ENCODE results near the gene PTMA. TPM values are rescaled to one million over a fixed set of nuclear protein-coding genes. Genes with fewer than 3 reads are reported as not detected.

PTMA gene
- total and polyA plus RNA-seq, 9 of the 15 experiments (the other 6 are each of a cell fraction or from before 2014, with no cell fraction given) = 429 to 2,322 (median 1,578) TPM

DNA sequence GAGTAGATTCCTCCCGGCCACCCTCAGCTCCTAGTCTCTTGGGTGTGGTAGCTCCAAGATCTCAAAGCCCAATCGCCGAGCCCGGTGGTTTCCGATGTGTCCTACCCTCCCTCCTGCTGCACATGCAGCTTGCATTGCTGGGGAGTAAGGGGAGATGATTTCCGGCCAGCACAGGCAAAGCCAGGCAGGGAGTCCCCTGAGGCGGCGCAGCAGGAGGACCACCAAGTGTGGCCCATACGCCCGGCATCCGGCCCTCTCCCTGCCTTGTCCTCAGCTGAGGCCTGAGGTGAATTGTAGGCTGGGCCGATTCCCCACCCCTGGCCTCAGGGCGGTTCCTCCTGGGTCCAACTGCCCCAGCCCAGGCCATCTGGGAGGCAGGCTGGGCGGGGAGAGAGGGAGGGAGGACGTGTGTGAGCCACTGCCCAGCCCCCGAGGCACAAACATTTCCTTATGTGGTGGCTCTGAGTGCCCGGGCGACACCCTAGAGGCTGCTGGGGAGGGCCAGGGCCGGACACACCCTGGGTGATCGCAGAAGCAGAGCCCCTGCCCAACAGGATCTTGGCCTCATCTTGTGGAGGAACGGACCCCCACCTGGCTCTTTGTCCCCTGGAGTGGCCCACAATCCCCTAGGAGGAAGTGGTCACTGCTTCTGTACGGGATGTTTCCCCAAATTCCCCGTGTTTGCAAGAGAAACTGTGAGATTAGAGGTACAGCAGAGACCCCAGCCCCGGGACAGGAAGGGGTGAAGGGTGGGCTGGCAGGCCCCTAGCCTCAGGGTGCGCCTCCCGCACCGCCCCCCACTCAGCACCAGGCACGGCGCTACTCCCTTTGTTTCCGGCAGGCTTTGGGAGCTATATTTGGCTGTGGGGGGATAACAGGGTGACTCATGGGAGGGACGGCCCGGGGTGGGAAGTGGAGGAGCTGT is 41.9 kb upstream of the PTMA start (continued):
- TF ChIP-seq, protein P1, sequence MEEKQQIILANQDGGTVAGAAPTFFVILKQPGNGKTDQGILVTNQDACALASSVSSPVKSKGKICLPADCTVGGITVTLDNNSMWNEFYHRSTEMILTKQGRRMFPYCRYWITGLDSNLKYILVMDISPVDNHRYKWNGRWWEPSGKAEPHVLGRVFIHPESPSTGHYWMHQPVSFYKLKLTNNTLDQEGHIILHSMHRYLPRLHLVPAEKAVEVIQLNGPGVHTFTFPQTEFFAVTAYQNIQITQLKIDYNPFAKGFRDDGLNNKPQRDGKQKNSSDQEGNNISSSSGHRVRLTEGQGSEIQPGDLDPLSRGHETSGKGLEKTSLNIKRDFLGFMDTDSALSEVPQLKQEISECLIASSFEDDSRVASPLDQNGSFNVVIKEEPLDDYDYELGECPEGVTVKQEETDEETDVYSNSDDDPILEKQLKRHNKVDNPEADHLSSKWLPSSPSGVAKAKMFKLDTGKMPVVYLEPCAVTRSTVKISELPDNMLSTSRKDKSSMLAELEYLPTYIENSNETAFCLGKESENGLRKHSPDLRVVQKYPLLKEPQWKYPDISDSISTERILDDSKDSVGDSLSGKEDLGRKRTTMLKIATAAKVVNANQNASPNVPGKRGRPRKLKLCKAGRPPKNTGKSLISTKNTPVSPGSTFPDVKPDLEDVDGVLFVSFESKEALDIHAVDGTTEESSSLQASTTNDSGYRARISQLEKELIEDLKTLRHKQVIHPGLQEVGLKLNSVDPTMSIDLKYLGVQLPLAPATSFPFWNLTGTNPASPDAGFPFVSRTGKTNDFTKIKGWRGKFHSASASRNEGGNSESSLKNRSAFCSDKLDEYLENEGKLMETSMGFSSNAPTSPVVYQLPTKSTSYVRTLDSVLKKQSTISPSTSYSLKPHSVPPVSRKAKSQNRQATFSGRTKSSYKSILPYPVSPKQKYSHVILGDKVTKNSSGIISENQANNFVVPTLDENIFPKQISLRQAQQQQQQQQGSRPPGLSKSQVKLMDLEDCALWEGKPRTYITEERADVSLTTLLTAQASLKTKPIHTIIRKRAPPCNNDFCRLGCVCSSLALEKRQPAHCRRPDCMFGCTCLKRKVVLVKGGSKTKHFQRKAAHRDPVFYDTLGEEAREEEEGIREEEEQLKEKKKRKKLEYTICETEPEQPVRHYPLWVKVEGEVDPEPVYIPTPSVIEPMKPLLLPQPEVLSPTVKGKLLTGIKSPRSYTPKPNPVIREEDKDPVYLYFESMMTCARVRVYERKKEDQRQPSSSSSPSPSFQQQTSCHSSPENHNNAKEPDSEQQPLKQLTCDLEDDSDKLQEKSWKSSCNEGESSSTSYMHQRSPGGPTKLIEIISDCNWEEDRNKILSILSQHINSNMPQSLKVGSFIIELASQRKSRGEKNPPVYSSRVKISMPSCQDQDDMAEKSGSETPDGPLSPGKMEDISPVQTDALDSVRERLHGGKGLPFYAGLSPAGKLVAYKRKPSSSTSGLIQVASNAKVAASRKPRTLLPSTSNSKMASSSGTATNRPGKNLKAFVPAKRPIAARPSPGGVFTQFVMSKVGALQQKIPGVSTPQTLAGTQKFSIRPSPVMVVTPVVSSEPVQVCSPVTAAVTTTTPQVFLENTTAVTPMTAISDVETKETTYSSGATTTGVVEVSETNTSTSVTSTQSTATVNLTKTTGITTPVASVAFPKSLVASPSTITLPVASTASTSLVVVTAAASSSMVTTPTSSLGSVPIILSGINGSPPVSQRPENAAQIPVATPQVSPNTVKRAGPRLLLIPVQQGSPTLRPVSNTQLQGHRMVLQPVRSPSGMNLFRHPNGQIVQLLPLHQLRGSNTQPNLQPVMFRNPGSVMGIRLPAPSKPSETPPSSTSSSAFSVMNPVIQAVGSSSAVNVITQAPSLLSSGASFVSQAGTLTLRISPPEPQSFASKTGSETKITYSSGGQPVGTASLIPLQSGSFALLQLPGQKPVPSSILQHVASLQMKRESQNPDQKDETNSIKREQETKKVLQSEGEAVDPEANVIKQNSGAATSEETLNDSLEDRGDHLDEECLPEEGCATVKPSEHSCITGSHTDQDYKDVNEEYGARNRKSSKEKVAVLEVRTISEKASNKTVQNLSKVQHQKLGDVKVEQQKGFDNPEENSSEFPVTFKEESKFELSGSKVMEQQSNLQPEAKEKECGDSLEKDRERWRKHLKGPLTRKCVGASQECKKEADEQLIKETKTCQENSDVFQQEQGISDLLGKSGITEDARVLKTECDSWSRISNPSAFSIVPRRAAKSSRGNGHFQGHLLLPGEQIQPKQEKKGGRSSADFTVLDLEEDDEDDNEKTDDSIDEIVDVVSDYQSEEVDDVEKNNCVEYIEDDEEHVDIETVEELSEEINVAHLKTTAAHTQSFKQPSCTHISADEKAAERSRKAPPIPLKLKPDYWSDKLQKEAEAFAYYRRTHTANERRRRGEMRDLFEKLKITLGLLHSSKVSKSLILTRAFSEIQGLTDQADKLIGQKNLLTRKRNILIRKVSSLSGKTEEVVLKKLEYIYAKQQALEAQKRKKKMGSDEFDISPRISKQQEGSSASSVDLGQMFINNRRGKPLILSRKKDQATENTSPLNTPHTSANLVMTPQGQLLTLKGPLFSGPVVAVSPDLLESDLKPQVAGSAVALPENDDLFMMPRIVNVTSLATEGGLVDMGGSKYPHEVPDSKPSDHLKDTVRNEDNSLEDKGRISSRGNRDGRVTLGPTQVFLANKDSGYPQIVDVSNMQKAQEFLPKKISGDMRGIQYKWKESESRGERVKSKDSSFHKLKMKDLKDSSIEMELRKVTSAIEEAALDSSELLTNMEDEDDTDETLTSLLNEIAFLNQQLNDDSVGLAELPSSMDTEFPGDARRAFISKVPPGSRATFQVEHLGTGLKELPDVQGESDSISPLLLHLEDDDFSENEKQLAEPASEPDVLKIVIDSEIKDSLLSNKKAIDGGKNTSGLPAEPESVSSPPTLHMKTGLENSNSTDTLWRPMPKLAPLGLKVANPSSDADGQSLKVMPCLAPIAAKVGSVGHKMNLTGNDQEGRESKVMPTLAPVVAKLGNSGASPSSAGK (IDR thresholded peaks at IDR 0.05) = peak; percentile 70
- TF ChIP-seq REST (IDR thresholded peaks at IDR 0.05; ENCODE audit: borderline replicate concordance) (peak; percentile 92), REST (CRISPR knock-in tag; IDR thresholded peaks at IDR 0.05; ENCODE audit: low read depth) (no peak)
- TF ChIP-seq, protein P2, sequence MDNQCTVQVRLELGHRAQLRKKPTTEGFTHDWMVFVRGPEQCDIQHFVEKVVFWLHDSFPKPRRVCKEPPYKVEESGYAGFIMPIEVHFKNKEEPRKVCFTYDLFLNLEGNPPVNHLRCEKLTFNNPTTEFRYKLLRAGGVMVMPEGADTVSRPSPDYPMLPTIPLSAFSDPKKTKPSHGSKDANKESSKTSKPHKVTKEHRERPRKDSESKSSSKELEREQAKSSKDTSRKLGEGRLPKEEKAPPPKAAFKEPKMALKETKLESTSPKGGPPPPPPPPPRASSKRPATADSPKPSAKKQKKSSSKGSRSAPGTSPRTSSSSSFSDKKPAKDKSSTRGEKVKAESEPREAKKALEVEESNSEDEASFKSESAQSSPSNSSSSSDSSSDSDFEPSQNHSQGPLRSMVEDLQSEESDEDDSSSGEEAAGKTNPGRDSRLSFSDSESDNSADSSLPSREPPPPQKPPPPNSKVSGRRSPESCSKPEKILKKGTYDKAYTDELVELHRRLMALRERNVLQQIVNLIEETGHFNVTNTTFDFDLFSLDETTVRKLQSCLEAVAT (IDR thresholded peaks at IDR 0.05) = peak in 1 of 2 experiments; percentile 30; a peak in 1 of 4 replicates

Measured in K562 (cell line).